KOPT-K1 (cell line): ENCODE measurements around the gene TECPR2.
"Not testable (repeated sequence)": the region's sequence is repeated elsewhere in the genome, so short reads cannot be mapped to it uniquely, and the experiment has no call there.

Experiments used
- H3K27ac ChIP-seq: fragments of 200-600 bp; sonication (generic); 2 replicates; pipeline ENCODE4 v1.5.1; 2016; ENCODE audit warnings: antibody characterized with exemption, mild to moderate bottlenecking, low read depth, low read length; ENCODE audit not compliant: poor library complexity, severe bottlenecking
- H3K36me3 ChIP-seq: fragments of 200-600 bp; sonication (generic); 2 replicates; pipeline ENCODE4 v1.5.1; 2017; ENCODE audit warnings: antibody characterized with exemption, mild to moderate bottlenecking, low read length, moderate library complexity; ENCODE audit not compliant: insufficient read depth
- H3K9me3 ChIP-seq: fragments of 200-600 bp; sonication (generic); 2 replicates; pipeline ENCODE4 v1.5.1; 2017; ENCODE audit warnings: antibody characterized with exemption, low read length, mild to moderate bottlenecking; ENCODE audit not compliant: insufficient read depth, poor library complexity, severe bottlenecking

Gene TECPR2

GRCh38 chr14:102325791-102326345 lies 36.9 kb upstream of the TECPR2 start:
- H3K36me3 ChIP-seq: peaks cover 17% of the 10 kb centered on the region
- H3K27ac ChIP-seq: no peak overlapping the region
- no peaks in the 10 kb centered on the region for H3K9me3 ChIP-seq

- Histone ChIP-seq H3K27ac (no peak overlapping the region), H3K9me3 (no peaks in the 10 kb centered on the region), H3K36me3 (peaks cover 17% of the 10 kb centered on the region)
Measured at GRCh38 chr14:102326583-102326982, 36.2 kb upstream of the TECPR2 start.

- not testable (repeated sequence) for H3K27ac ChIP-seq, H3K9me3 ChIP-seq
- H3K36me3 ChIP-seq: peaks cover 19% of the 10 kb centered on the region
Measured at GRCh38 chr14:102329381-102329780, 33.4 kb upstream of the TECPR2 start.

- Histone ChIP-seq H3K27ac (no peak overlapping the region), H3K36me3 (peaks cover 27% of the 10 kb centered on the region), H3K9me3 (no peaks in the 10 kb centered on the region)
Measured at GRCh38 chr14:102330806-102331205, 31.9 kb upstream of the TECPR2 start.

GRCh38 chr14:102333390-102333789 lies 29.4 kb upstream of the TECPR2 start:
- Histone ChIP-seq H3K27ac (no peak overlapping the region), H3K36me3 (peaks cover 38% of the 10 kb centered on the region; the same call in 1 of the 2 replicates), H3K9me3 (no peaks in the 10 kb centered on the region)

GRCh38 chr14:102333795-102334705 lies 28.7 kb upstream of the TECPR2 start:
- Histone ChIP-seq H3K9me3 (no peaks in the 10 kb centered on the region), H3K27ac (no peak overlapping the region), H3K36me3 (peaks cover 43% of the 10 kb centered on the region; the same call in 1 of the 2 replicates)

- H3K9me3 ChIP-seq: no peaks in the 10 kb centered on the region
- H3K36me3 ChIP-seq: peaks cover 46% of the 10 kb centered on the region; the same call in 1 of the 2 replicates
- H3K27ac ChIP-seq: no peak overlapping the region
Measured at GRCh38 chr14:102335163-102335562, 27.6 kb upstream of the TECPR2 start.

- Histone ChIP-seq H3K36me3 (peaks cover 73% of the 10 kb centered on the region), H3K9me3 (no peaks in the 10 kb centered on the region), H3K27ac (no peak overlapping the region)
Measured at GRCh38 chr14:102338724-102339123, 24.0 kb upstream of the TECPR2 start.

- H3K9me3 ChIP-seq: no peaks in the 10 kb centered on the region
- H3K36me3 ChIP-seq: peaks cover 83% of the 10 kb centered on the region
- no peak overlapping the region for H3K27ac ChIP-seq
Measured at GRCh38 chr14:102341566-102341965, 21.2 kb upstream of the TECPR2 start.

GRCh38 chr14:102342238-102342637 lies 20.5 kb upstream of the TECPR2 start:
- Histone ChIP-seq H3K36me3 (peaks cover 83% of the 10 kb centered on the region), H3K27ac (no peak overlapping the region), H3K9me3 (no peaks in the 10 kb centered on the region)

- H3K27ac ChIP-seq: no peak overlapping the region
- H3K36me3 ChIP-seq: peaks cover 88% of the 10 kb centered on the region
- no peaks in the 10 kb centered on the region for H3K9me3 ChIP-seq
Measured at GRCh38 chr14:102344084-102344483, 18.7 kb upstream of the TECPR2 start.

- Histone ChIP-seq H3K9me3 (no peaks in the 10 kb centered on the region), H3K27ac (no peak overlapping the region), H3K36me3 (peaks cover 89% of the 10 kb centered on the region)
Measured at GRCh38 chr14:102344485-102344884, 18.3 kb upstream of the TECPR2 start.

GRCh38 chr14:102345232-102345631 lies 17.5 kb upstream of the TECPR2 start:
- H3K9me3 ChIP-seq: no peaks in the 10 kb centered on the region
- H3K36me3 ChIP-seq: peaks cover 92% of the 10 kb centered on the region
- no peak overlapping the region for H3K27ac ChIP-seq

- no peaks in the 10 kb centered on the region for H3K9me3 ChIP-seq
- H3K27ac ChIP-seq: no peak overlapping the region
- H3K36me3 ChIP-seq: peaks cover 87% of the 10 kb centered on the region
Measured at GRCh38 chr14:102346645-102347044, 16.1 kb upstream of the TECPR2 start.

GRCh38 chr14:102348376-102348775 lies 14.4 kb upstream of the TECPR2 start:
- Histone ChIP-seq H3K36me3 (peaks cover 84% of the 10 kb centered on the region), H3K27ac (no peak overlapping the region), H3K9me3 (no peaks in the 10 kb centered on the region)

GRCh38 chr14:102351023-102351422 lies 11.7 kb upstream of the TECPR2 start:
- Histone ChIP-seq H3K9me3 (no peaks in the 10 kb centered on the region), H3K27ac (no peak overlapping the region), H3K36me3 (peaks cover 84% of the 10 kb centered on the region)
